Stimulated activated CD4-positive, alpha-beta T cell treated with anti-CD3 and anti-CD28 coated beads, TNF-alpha, amount 100 ng/mL, for 24 hours (primary cell): Measurements from ENCODE around the gene DZANK1.
"Not testable (repeated sequence)": the region's sequence is repeated elsewhere in the genome, so short reads cannot be mapped to it uniquely, and the experiment has no call there.

Experiments used
- DNase-seq, 3 experiments: peaks; one replicate each; pipeline ENCODE4 v3.0.0-alpha.2; 2020; ENCODE audit warnings: low read depth in 3 of 3

Gene DZANK1

GRCh38 chr20:18466894-18467730 is at the start of gene DZANK1, which contains the start of gene POLR3F:
Gene DZANK1 (minus strand): TSS chr20:18467030. CDS start chr20:18465358, 1,672 bp downstream.
Gene POLR3F (plus strand): TSS chr20:18467390. CDS start chr20:18467507, 117 bp downstream.
- DNase-seq: peak; percentile 88 to 93 (median 90)

GRCh38 chr20:18515973-18516372 is 49.1 kb upstream of the DZANK1 start:
- no peak for DNase-seq

GRCh38 chr20:18514127-18514526 is 47.3 kb upstream of the DZANK1 start:
- no peak for DNase-seq

- DNase-seq: no peak
These were observed 46.4 kb upstream of the DZANK1 start for GRCh38 chr20:18513208-18513607.

- no peak for DNase-seq
These were observed 44.7 kb upstream of the DZANK1 start for GRCh38 chr20:18511571-18511970.

- peak; percentile 91 to 98 (median 97) for DNase-seq
These were observed 40.7 kb upstream of the DZANK1 start, which contains the start of gene SEC23B for GRCh38 chr20:18507218-18508191. Gene SEC23B (plus strand): TSS chr20:18507940. CDS start chr20:18510836, 2,896 bp downstream.

GRCh38 chr20:18506744-18507143 is 39.9 kb upstream of the DZANK1 start:
- DNase-seq: no peak

GRCh38 chr20:18504479-18505060 is 37.7 kb upstream of the DZANK1 start:
- DNase-seq: no peak

- not testable (repeated sequence) for DNase-seq
These were observed 34.8 kb upstream of the DZANK1 start for GRCh38 chr20:18501672-18502071.

- no peak for DNase-seq
These were observed 30.8 kb upstream of the DZANK1 start for GRCh38 chr20:18497603-18498002.

- peak; percentile 52 to 81 (median 67) for DNase-seq
These were observed 30.1 kb upstream of the DZANK1 start, which contains the start of gene RBBP9 for GRCh38 chr20:18496740-18497592. Gene RBBP9 (minus strand): TSS chr20:18497225. CDS start chr20:18497167, 58 bp downstream.

GRCh38 chr20:18496042-18496441 is 29.2 kb upstream of the DZANK1 start:
- DNase-seq: no peak

GRCh38 chr20:18488301-18488700 is 21.5 kb upstream of the DZANK1 start:
- DNase-seq: no peak

GRCh38 chr20:18481596-18481995 is 14.8 kb upstream of the DZANK1 start:
- DNase-seq: no peak

GRCh38 chr20:18477821-18478220 is 11.0 kb upstream of the DZANK1 start:
- DNase-seq: no peak

- no peak for DNase-seq
These were observed 10.4 kb upstream of the DZANK1 start for GRCh38 chr20:18477218-18477617.

GRCh38 chr20:18466574-18466893 is 296 bp downstream of the DZANK1 start:
- DNase-seq: no peak

- no peak for DNase-seq
These were observed 1.2 kb downstream of the DZANK1 start for GRCh38 chr20:18465536-18466200.

GRCh38 chr20:18456600-18456999 is 10.2 kb downstream of the DZANK1 start:
- no peak for DNase-seq

- no peak for DNase-seq
These were observed 22.9 kb downstream of the DZANK1 start for GRCh38 chr20:18443886-18444285.
